DMS153 treated with DMSO at 0.1 percent for 48 hours (cell line): ENCODE results near the gene KCNMA1.

Experiments
- DNase-seq: peaks from one replicate; lab custom pipeline; 2025; ENCODE audit not compliant: unreplicated experiment; lab: John Stamatoyannopoulos, UW

KCNMA1 gene

GRCh38 chr10:77201135-77202106 lies 436.2 kb downstream of the KCNMA1 start:
- DNase-seq: no peak

GRCh38 chr10:77197544-77197943 lies 440.1 kb downstream of the KCNMA1 start:
- no peak for DNase-seq

- DNase-seq: no peak
Observed at GRCh38 chr10:77196614-77197013, 441.0 kb downstream of the KCNMA1 start.

GRCh38 chr10:77195101-77195500 lies 442.5 kb downstream of the KCNMA1 start:
- no peak for DNase-seq

GRCh38 chr10:77193001-77193400 lies 444.6 kb downstream of the KCNMA1 start:
- no peak for DNase-seq

- no peak for DNase-seq
Observed at GRCh38 chr10:77192402-77192801, 445.2 kb downstream of the KCNMA1 start.

- DNase-seq: no peak
Observed at GRCh38 chr10:77191324-77192049, 446.1 kb downstream of the KCNMA1 start.

GRCh38 chr10:77190291-77190690 lies 447.3 kb downstream of the KCNMA1 start:
- DNase-seq: no peak

GRCh38 chr10:77189520-77189919 lies 448.1 kb downstream of the KCNMA1 start:
- DNase-seq: no peak

GRCh38 chr10:77189075-77189474 lies 448.5 kb downstream of the KCNMA1 start:
- DNase-seq: no peak

- no peak for DNase-seq
Observed at GRCh38 chr10:77188521-77188920, 449.1 kb downstream of the KCNMA1 start.

GRCh38 chr10:77188000-77188395 lies 449.6 kb downstream of the KCNMA1 start:
- DNase-seq: no peak

- DNase-seq: peak; percentile 76
Observed at GRCh38 chr10:77187376-77187999, 450.1 kb downstream of the KCNMA1 start.

GRCh38 chr10:77186936-77187335 lies 450.7 kb downstream of the KCNMA1 start:
- DNase-seq: no peak

GRCh38 chr10:77185696-77186095 lies 451.9 kb downstream of the KCNMA1 start:
- no peak for DNase-seq

- no peak for DNase-seq
Observed at GRCh38 chr10:77182803-77183202, 454.8 kb downstream of the KCNMA1 start.

GRCh38 chr10:77180794-77181193 lies 456.8 kb downstream of the KCNMA1 start:
- no peak for DNase-seq

- DNase-seq: no peak
Observed at GRCh38 chr10:77180104-77180503, 457.5 kb downstream of the KCNMA1 start.

GRCh38 chr10:77179015-77179695 lies 458.5 kb downstream of the KCNMA1 start:
- no peak for DNase-seq

- no peak for DNase-seq
Observed at GRCh38 chr10:77177589-77177988, 460.0 kb downstream of the KCNMA1 start.

- no peak for DNase-seq
Observed at GRCh38 chr10:77177161-77177560, 460.4 kb downstream of the KCNMA1 start.
